Astrocyte (in vitro differentiated cells and primary cell): Measurements from ENCODE around the gene PRSS38. TPM values are rescaled to one million over a fixed set of nuclear protein-coding genes. Genes with fewer than 3 reads are reported as not detected.
"Not testable (repeated sequence)": the region's sequence is repeated elsewhere in the genome, so short reads cannot be mapped to it uniquely, and the experiment has no call there.

Source experiments
- DNase-seq: peaks from one replicate; pipeline ENCODE4 v3.0.0-alpha.2; 2010; ENCODE audit warnings: low read depth
- FAIRE-seq: peaks from 2 replicates; lab custom pipeline; 2011; peaks lifted over from hg19 to GRCh38; lab: Jason Lieb, UNC
- H2AFZ ChIP-seq: 2 replicates; pipeline ENCODE4 v1.6.0; 2012; ENCODE audit warnings: low read depth, low read length, inconsistent platforms
- H3K27ac ChIP-seq: 2 replicates; pipeline ENCODE4 v1.5.1; 2011; ENCODE audit warnings: low read depth, low read length, inconsistent platforms
- H3K27me3 ChIP-seq: 2 replicates; pipeline ENCODE4 v1.6.0; 2011; ENCODE audit warnings: low read length, inconsistent platforms; ENCODE audit not compliant: insufficient read depth
- H3K36me3 ChIP-seq: 2 replicates; pipeline ENCODE4 v1.5.1; 2011; ENCODE audit warnings: low read length, inconsistent platforms; ENCODE audit not compliant: insufficient read depth
- H3K4me1 ChIP-seq: 2 replicates; pipeline ENCODE4 v1.5.1; 2011; ENCODE audit warnings: low read length, inconsistent platforms; ENCODE audit not compliant: insufficient read depth
- H3K4me2 ChIP-seq: 2 replicates; pipeline ENCODE4 v1.6.0; 2012; ENCODE audit warnings: low read length, inconsistent platforms
- H3K4me3 ChIP-seq: 2 replicates; pipeline ENCODE4 v1.5.1; 2011; ENCODE audit warnings: low read depth, mild to moderate bottlenecking, low read length, inconsistent platforms; ENCODE audit not compliant: insufficient read depth
- H3K79me2 ChIP-seq: 2 replicates; pipeline ENCODE4 v1.6.0; 2012; ENCODE audit warnings: mild to moderate bottlenecking, low read length, inconsistent platforms; ENCODE audit not compliant: insufficient read depth
- H3K9ac ChIP-seq: 2 replicates; pipeline ENCODE4 v1.6.0; 2012; ENCODE audit warnings: mild to moderate bottlenecking, low read length, inconsistent platforms
- H3K9me3 ChIP-seq: 2 replicates; pipeline ENCODE4 v1.5.1; 2012; ENCODE audit warnings: low read depth, mild to moderate bottlenecking, low read length, inconsistent platforms; ENCODE audit not compliant: insufficient read depth
- H4K20me1 ChIP-seq: 2 replicates; pipeline ENCODE4 v1.6.0; 2012; ENCODE audit warnings: low read length, inconsistent platforms; ENCODE audit not compliant: insufficient read depth
- H3K27ac Mint-ChIP-seq: one replicate; pipeline ENCODE4 v1.8.0; 2021; ENCODE audit warnings: mild to moderate bottlenecking, mixed read lengths; ENCODE audit not compliant: unreplicated experiment
- H3K27me3 Mint-ChIP-seq: one replicate; pipeline ENCODE4 v1.8.0; 2021; ENCODE audit warnings: low read depth, mixed read lengths; ENCODE audit not compliant: unreplicated experiment
- H3K36me3 Mint-ChIP-seq: one replicate; pipeline ENCODE4 v1.8.0; 2021; ENCODE audit warnings: low read depth, mixed read lengths; ENCODE audit not compliant: unreplicated experiment
- H3K4me1 Mint-ChIP-seq: one replicate; pipeline ENCODE4 v1.8.0; 2021; ENCODE audit warnings: low read depth, mixed read lengths; ENCODE audit not compliant: unreplicated experiment
- H3K4me3 Mint-ChIP-seq: one replicate; pipeline ENCODE4 v1.8.0; 2021; ENCODE audit warnings: mild to moderate bottlenecking, moderate library complexity, mixed read lengths; ENCODE audit not compliant: unreplicated experiment
- H3K9me3 Mint-ChIP-seq: one replicate; pipeline ENCODE4 v1.8.0; 2021; ENCODE audit warnings: mild to moderate bottlenecking, mixed read lengths; ENCODE audit not compliant: unreplicated experiment
- CTCF ChIP-seq: IDR thresholded peaks from 2 replicates; pipeline ENCODE4 v1.5.1; 2011; ENCODE audit warnings: low read depth, mild to moderate bottlenecking, inconsistent platforms, low read length, moderate library complexity; ENCODE audit not compliant: insufficient read depth
- EZH2 ChIP-seq: IDR thresholded peaks from 2 replicates; pipeline ENCODE4 v1.6.1; 2012; ENCODE audit warnings: mild to moderate bottlenecking, low read length, inconsistent platforms; ENCODE audit not compliant: insufficient read depth
- total RNA-seq: library from RNA; stranded (reverse); gene quantifications from 2 replicates; pipeline ENCODE4 v1.2.1, GENCODE V29; 2021

The PRSS38 gene
- total RNA-seq, 1 donor from 2014 or later, result not detected

GRCh38 chr1:227845519-227845918 lies 30.0 kb downstream of the PRSS38 start:
- Histone ChIP-seq H3K27me3 (no peaks in the 10 kb centered on the region), H3K79me2 (no peaks in the 10 kb centered on the region), H3K4me1 (no peaks in the 10 kb centered on the region), H3K4me2 (no peak overlapping the region), H3K9ac (no peak overlapping the region), H3K36me3 (no peaks in the 10 kb centered on the region), H3K9me3 (peaks cover 4% of the 10 kb centered on the region), H4K20me1 (no peaks in the 10 kb centered on the region), H3K27ac (no peak overlapping the region), H3K4me3 (no peak overlapping the region), H2AFZ (no peak overlapping the region)
- no peaks in the 10 kb centered on the region for H3K4me1 Mint-ChIP-seq
- H3K4me3 Mint-ChIP-seq, result no peak overlapping the region
- DNase-seq (no peak), FAIRE-seq (no peak)
- H3K36me3 Mint-ChIP-seq, result no peaks in the 10 kb centered on the region
- H3K9me3 Mint-ChIP-seq, result peaks cover 11% of the 10 kb centered on the region
- no peak overlapping the region for H3K27ac Mint-ChIP-seq
- TF ChIP-seq CTCF (no peak), EZH2 (no peak)
- peaks cover 11% of the 10 kb centered on the region for H3K27me3 Mint-ChIP-seq

- TF ChIP-seq EZH2 (no peak), CTCF (no peak)
- no peaks in the 10 kb centered on the region for H3K27me3 ChIP-seq
- FAIRE-seq, result no peak
Measured at GRCh38 chr1:227846265-227846858, 30.9 kb downstream of the PRSS38 start.

GRCh38 chr1:227847046-227847445 lies 31.6 kb downstream of the PRSS38 start:
- H3K9me3 Mint-ChIP-seq, result peaks cover 11% of the 10 kb centered on the region
- H3K9ac ChIP-seq, DNase-seq, H3K79me2 ChIP-seq, H3K9me3 ChIP-seq, H3K4me3 Mint-ChIP-seq, FAIRE-seq, H3K4me1 ChIP-seq, H3K27ac Mint-ChIP-seq, H3K36me3 Mint-ChIP-seq, H2AFZ ChIP-seq, H3K27ac ChIP-seq, H3K27me3 ChIP-seq, H3K36me3 ChIP-seq, H4K20me1 ChIP-seq, H3K4me1 Mint-ChIP-seq, H3K4me3 ChIP-seq, H3K4me2 ChIP-seq: not testable (repeated sequence)
- peaks cover 11% of the 10 kb centered on the region for H3K27me3 Mint-ChIP-seq

More at GRCh38 chr1:227846265-227846858, 30.9 kb downstream of the PRSS38 start:
- Histone ChIP-seq H3K79me2 (no peaks in the 10 kb centered on the region), H2AFZ (no peak overlapping the region), H4K20me1 (no peaks in the 10 kb centered on the region), H3K4me2 (no peak overlapping the region), H3K36me3 (no peaks in the 10 kb centered on the region), H3K4me3 (no peak overlapping the region), H3K27ac (no peak overlapping the region), H3K4me1 (no peaks in the 10 kb centered on the region), H3K9me3 (peaks cover 4% of the 10 kb centered on the region), H3K9ac (no peak overlapping the region)
- Mint-ChIP-seq H3K36me3 (no peaks in the 10 kb centered on the region), H3K27me3 (peaks cover 11% of the 10 kb centered on the region), H3K4me1 (no peaks in the 10 kb centered on the region), H3K9me3 (peaks cover 11% of the 10 kb centered on the region), H3K27ac (no peak overlapping the region), H3K4me3 (no peak overlapping the region)
- no peak for DNase-seq
